Small intestine (tissue), 7 donors: ENCODE data around the gene AZGP1. TPM values are rescaled to one million over a fixed set of nuclear protein-coding genes. Genes with fewer than 3 reads are reported as not detected.
A peak's percentile ranks its signal among the peaks of the same experiment; 100 is the strongest.

ENCODE experiments used
- DNase-seq, 2 donors: peaks; one replicate each; pipeline versions ENCODE4 v3.0.0 to v3.0.0-alpha.2; 2013
- FAIRE-seq: peaks from 2 replicates; lab custom pipeline; 2012; peaks lifted over from hg19 to GRCh38; lab: Jason Lieb, UNC
- H3K27ac ChIP-seq, 3 donors: one replicate each; pipeline ENCODE4 v1.5.1; 2013; ENCODE audit warnings: low read length in 2 of 3, mild to moderate bottlenecking in 2 of 3, control low read depth in 1 of 3, inconsistent platforms in 1 of 3, low read depth in 1 of 3, moderate library complexity in 1 of 3
- H3K27me3 ChIP-seq, 3 donors: one replicate each; pipeline ENCODE4 v1.6.1; 2013; ENCODE audit warnings: low read length in 3 of 3, inconsistent platforms in 1 of 3; ENCODE audit not compliant: control insufficient read depth in 3 of 3, insufficient read depth in 3 of 3
- H3K36me3 ChIP-seq, 3 donors: one replicate each; pipeline ENCODE4 v1.6.1; 2013; ENCODE audit warnings: low read length in 3 of 3, inconsistent platforms in 1 of 3, low read depth in 1 of 3, mild to moderate bottlenecking in 1 of 3, moderate library complexity in 1 of 3; ENCODE audit not compliant: control insufficient read depth in 3 of 3, insufficient read depth in 2 of 3
- H3K4me1 ChIP-seq, 3 donors: one replicate each; pipeline ENCODE4 v1.6.1; 2013; ENCODE audit warnings: low read length in 2 of 3, inconsistent platforms in 1 of 3, low read depth in 1 of 3, mild to moderate bottlenecking in 1 of 3, moderate library complexity in 1 of 3; ENCODE audit not compliant: control insufficient read depth in 3 of 3, insufficient read depth in 2 of 3
- H3K4me3 ChIP-seq, 3 donors: one replicate each; pipeline ENCODE4 v1.5.1; 2013; ENCODE audit warnings: low read length in 3 of 3, control low read depth in 1 of 3, inconsistent platforms in 1 of 3, low read depth in 1 of 3, mild to moderate bottlenecking in 1 of 3, moderate library complexity in 1 of 3
- H3K9me3 ChIP-seq, 2 donors: one replicate each; pipeline ENCODE4 v1.6.1; 2013; ENCODE audit warnings: low read depth in 1 of 2, low read length in 1 of 2; ENCODE audit not compliant: control insufficient read depth in 2 of 2, insufficient read depth in 1 of 2
- WGBS, 3 donors: extraction: QIAGEN DNeasy Blood & Tissue Kit; methylation state at CpG; one replicate each; pipeline ENCODE4 v1.1.7; 2013; 5-methylcytosine and 5-hydroxymethylcytosine counted together
- polyA plus RNA-seq, 4 donors: library from polyadenylated mRNA; stranded (reverse) in 3 of 4; unstranded in 1 of 4; fragments of 200-250 nt in 3 of 4; fragments of 120-200 nt in 1 of 4; gene quantifications; one replicate each; pipeline versions ENCODE4 v1.2.1 to v1.2.3, GENCODE V29; 2013
- donor health status: healthy with polysubstance abuse.
- donor health status: control.
- donor health status: control.
- donor health status: Bipolar disorder and iron deficiency.
- donor health status: healthy.

AZGP1 gene
- polyA plus RNA-seq, 4 donors, result 8.3 to 62.4 (median 33.9) TPM

DNA sequence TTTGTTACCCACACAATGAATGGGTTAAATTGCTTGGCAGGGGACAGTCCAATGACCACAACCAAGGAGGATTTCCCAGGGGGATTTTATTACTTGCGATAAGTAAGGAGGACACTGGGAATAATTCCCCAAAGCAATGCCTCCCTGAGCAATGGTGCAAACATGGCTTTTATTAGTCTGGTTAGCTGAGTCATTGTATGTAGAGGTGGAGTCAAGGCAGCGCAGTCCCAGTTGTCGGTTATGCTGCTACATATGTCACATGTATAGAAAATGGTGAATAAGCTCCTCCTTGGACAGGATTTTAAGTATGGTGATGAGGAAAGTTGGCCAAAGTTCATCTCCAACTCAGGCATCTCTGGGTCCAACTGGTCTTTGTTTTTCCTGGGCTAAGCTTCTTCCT is 52.6 kb downstream of the AZGP1 start:
- DNase-seq (no peak), FAIRE-seq (no peak)
- WGBS, 3 donors, result 87 to 91% (median 89%) methylated on average over 3 of the region's 3 CpGs
- peaks cover 0 to 10% (median 2%) of the 10 kb centered on the region in 3 donors for H3K27me3 ChIP-seq
- peaks cover 3 to 6% (median 3%) of the 10 kb centered on the region in 3 donors for H3K4me1 ChIP-seq
- H3K4me3 ChIP-seq, result no peak overlapping the region
- H3K9me3 ChIP-seq, result peaks cover 0 to 3% of the 10 kb centered on the region in 2 donors
- H3K27ac ChIP-seq, result no peak overlapping the region
- peaks cover 0 to 2% (median 0%) of the 10 kb centered on the region in 3 donors for H3K36me3 ChIP-seq

- Histone ChIP-seq H3K4me3 (peak overlapping the region in 2 of 3 donors; percentile 86 to 92), H3K36me3 (peaks cover 2 to 8% (median 4%) of the 10 kb centered on the region in 3 donors), H3K9me3 (peaks cover 0 to 3% of the 10 kb centered on the region in 2 donors), H3K27ac (peak overlapping the region in 1 of 3 donors; percentile 88), H3K4me1 (peaks cover 3 to 18% (median 13%) of the 10 kb centered on the region in 3 donors), H3K27me3 (no peaks in the 10 kb centered on the region)
- no peak for DNase-seq
- FAIRE-seq, result no peak
- WGBS, 3 donors, result 59 to 92% (median 63%) methylated on average over 3 of the region's 3 CpGs
Measured at GRCh38 chr7:99920149-99920548, 55.7 kb downstream of the AZGP1 start.

DNA sequence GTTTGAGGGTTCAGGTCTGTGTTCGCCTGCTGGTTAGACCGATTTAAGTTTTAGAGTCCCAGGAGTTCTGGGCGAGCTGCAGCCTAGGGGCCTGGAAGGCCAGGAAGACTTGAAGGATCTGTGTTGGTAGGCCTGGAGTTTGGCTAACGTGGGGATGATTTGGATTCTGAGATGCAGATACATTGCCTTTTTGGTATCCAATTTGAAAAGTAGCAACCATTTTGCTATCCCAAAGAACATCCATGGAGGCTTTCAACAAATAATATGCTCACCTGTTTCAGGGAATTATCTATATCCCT is 56.1 kb downstream of the AZGP1 start:
- 22 to 37% (median 35%) methylated on average over 4 of the region's 4 CpGs for WGBS, 3 donors
- DNase-seq (no peak), FAIRE-seq (no peak)
- H3K4me1 ChIP-seq, result peaks cover 3 to 18% (median 13%) of the 10 kb centered on the region in 3 donors
- peak overlapping the region; percentile 84 to 100 (median 88) for H3K27ac ChIP-seq
- H3K36me3 ChIP-seq, result peaks cover 2 to 12% (median 4%) of the 10 kb centered on the region in 3 donors
- H3K27me3 ChIP-seq, result no peaks in the 10 kb centered on the region
- peaks cover 0 to 3% of the 10 kb centered on the region in 2 donors for H3K9me3 ChIP-seq
- peak overlapping the region; percentile 67 to 92 (median 86) for H3K4me3 ChIP-seq

- Histone ChIP-seq H3K9me3 (peaks cover 0 to 3% of the 10 kb centered on the region in 2 donors), H3K27ac (peak within 1 kb of the TSS; percentile 84 to 100 (median 88)), H3K27me3 (no peaks in the 10 kb centered on the region), H3K4me1 (peaks cover 3 to 18% (median 13%) of the 10 kb centered on the region in 3 donors), H3K36me3 (peaks cover 2 to 16% (median 4%) of the 10 kb centered on the region in 3 donors), H3K4me3 (peak within 1 kb of the TSS; percentile 67 to 92 (median 86))
- peak; percentile 93 to 95 for DNase-seq
- 1% methylated on average over 81 of the region's 81 CpGs for WGBS, 3 donors
- no peak for FAIRE-seq
Measured at GRCh38 chr7:99918959-99919813, 56.6 kb downstream of the AZGP1 start, which contains the start of gene TRIM4. TSS of gene TRIM4 (minus strand) at chr7:99919530. CDS start at chr7:99919401, 129 bp downstream.

Other genes with a start within 250 kb of the AZGP1 start
- 1 to 10 TPM in 3 of 4 donors, under 1 TPM in 1; 0.45 to 2.9 (median 1.3) TPM for gene CYP3A7, start 240.8 kb downstream of the AZGP1 start, polyA plus RNA-seq
- 100 to 1,000 TPM in 2 of 4 donors, 10 to 100 TPM in 2; 10.4 to 310 (median 97.5) TPM for gene CYP3A4, start 191.8 kb downstream of the AZGP1 start, polyA plus RNA-seq
- gene CYP3A43, start 148.0 kb downstream of the AZGP1 start, polyA plus RNA-seq, result under 1 TPM in 1 of 4 donors, not detected in 3; 0.15 TPM
- gene OR2AE1, start 99.0 kb downstream of the AZGP1 start, polyA plus RNA-seq, result under 1 TPM in 2 of 4 donors, not detected in 2; 0.09 TPM
- gene TRIM4, start 56.5 kb downstream of the AZGP1 start, polyA plus RNA-seq, result 10 to 100 TPM; 18.8 to 36.3 (median 20.0) TPM
- under 1 TPM in 2 of 4 donors, not detected in 2; 0.22 to 0.33 TPM for gene GJC3, start 46.4 kb downstream of the AZGP1 start, polyA plus RNA-seq
- gene ZKSCAN1, start 39.6 kb upstream of the AZGP1 start, polyA plus RNA-seq, result 10 to 100 TPM; 10.8 to 47.8 (median 19.1) TPM
- gene ZSCAN21, start 73.7 kb upstream of the AZGP1 start, polyA plus RNA-seq, result 10 to 100 TPM in 1 of 4 donors, 1 to 10 TPM in 3; 4.0 to 12.5 (median 6.5) TPM
- 10 to 100 TPM; 20.3 to 55.2 (median 27.2) TPM for gene ZNF3, start 105.7 kb upstream of the AZGP1 start, polyA plus RNA-seq
- 10 to 100 TPM; 76.7 to 92.0 (median 85.6) TPM for gene COPS6, start 112.9 kb upstream of the AZGP1 start, polyA plus RNA-seq
- gene MCM7, start 125.4 kb upstream of the AZGP1 start, polyA plus RNA-seq, result 10 to 100 TPM; 35.8 to 87.8 (median 63.3) TPM
- 10 to 100 TPM; 14.9 to 20.6 (median 17.2) TPM for gene AP4M1, start 125.6 kb upstream of the AZGP1 start, polyA plus RNA-seq
- 10 to 100 TPM; 12.2 to 33.5 (median 25.6) TPM for gene TAF6, start 143.3 kb upstream of the AZGP1 start, polyA plus RNA-seq
- gene CNPY4, start 143.6 kb upstream of the AZGP1 start, polyA plus RNA-seq, result 10 to 100 TPM in 1 of 4 donors, 1 to 10 TPM in 3; 2.5 to 14.0 (median 7.5) TPM
- gene MBLAC1, start 150.9 kb upstream of the AZGP1 start, polyA plus RNA-seq, result 1 to 10 TPM; 2.0 to 3.3 (median 2.7) TPM
- gene LAMTOR4, start 172.9 kb upstream of the AZGP1 start, polyA plus RNA-seq, result 100 to 1,000 TPM; 141 to 370 (median 222) TPM
- 10 to 100 TPM; 16.7 to 28.0 (median 23.7) TPM for gene TRAPPC14, start 182.7 kb upstream of the AZGP1 start, polyA plus RNA-seq
- 1 to 10 TPM in 2 of 4 donors, under 1 TPM in 1, not detected in 1; 0.67 to 4.4 (median 1.2) TPM for gene GAL3ST4, start 192.6 kb upstream of the AZGP1 start, polyA plus RNA-seq
- 1 to 10 TPM in 1 of 4 donors, under 1 TPM in 1, not detected in 2; 0.94 to 2.1 TPM for gene GPC2, start 201.3 kb upstream of the AZGP1 start, polyA plus RNA-seq
- 1 to 10 TPM in 2 of 4 donors, under 1 TPM in 1, not detected in 1; 0.81 to 9.6 (median 3.6) TPM for gene STAG3, start 201.9 kb upstream of the AZGP1 start, polyA plus RNA-seq
- 1 to 10 TPM in 2 of 4 donors, under 1 TPM in 2; 0.45 to 1.2 (median 0.91) TPM for gene PVRIG, start 243.9 kb upstream of the AZGP1 start, polyA plus RNA-seq